Measurements from ENCODE around the gene SMLR1.

SMLR1 gene

GRCh38 chr6:130853555-130854183, 26.5 kb downstream of the SMLR1 start:
- no peak for DNase-seq

GRCh38 chr6:130858054-130858453, 30.8 kb downstream of the SMLR1 start:
- no peak for DNase-seq

DNA sequence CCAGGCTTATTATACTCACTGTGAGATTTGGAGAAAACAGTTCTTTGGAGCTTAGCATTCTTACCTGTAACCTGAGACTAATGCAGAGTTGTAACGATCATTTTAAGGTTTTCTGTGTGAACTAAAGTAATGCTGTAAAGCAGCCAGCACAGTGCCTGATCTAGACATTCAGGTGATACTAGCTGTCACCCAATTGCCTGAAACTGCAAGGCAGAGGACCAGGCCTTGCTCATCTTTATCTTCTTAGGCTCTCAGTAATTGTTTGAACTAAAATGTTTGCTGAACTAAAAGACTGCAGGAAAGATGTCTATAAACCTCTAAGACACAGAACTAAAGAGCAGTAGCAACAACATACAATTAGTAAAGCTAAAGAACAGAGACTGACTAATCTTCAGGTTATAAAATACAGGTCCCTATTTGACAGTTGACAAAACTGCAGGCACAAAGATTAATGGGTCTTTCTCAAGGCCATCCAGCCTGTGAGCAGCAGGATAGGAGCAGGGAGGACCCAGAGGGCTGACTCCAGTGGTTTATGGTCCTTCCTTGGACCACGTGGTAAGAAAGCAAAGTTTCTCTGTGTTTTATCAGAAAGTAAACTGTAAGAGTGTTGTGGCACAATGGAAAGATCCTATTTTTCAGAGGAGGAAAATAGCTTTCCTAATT, 31.4 kb downstream of the SMLR1 start:
- no peak for DNase-seq

GRCh38 chr6:130859161-130859867, 32.1 kb downstream of the SMLR1 start:
- DNase-seq = no peak

DNA sequence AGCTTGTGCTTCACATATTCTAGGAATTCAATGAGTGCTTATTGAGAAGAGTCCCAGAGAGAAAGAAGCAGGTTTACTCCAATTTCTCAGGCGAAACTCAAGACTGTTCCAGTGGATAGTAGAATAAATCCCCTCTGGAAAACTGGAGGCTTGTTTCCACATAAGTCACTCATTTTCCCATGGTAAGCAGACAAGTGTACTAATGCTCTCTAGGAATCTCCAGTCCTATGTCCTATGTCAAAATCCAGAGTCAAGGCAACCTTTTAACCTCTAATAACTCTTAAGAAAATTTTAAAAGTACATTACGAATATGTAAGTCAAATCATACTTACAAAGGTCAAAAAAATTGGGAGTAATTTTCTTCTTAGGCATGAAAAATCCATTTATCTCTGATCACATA, 35.2 kb downstream of the SMLR1 start:
- no peak for DNase-seq

DNA sequence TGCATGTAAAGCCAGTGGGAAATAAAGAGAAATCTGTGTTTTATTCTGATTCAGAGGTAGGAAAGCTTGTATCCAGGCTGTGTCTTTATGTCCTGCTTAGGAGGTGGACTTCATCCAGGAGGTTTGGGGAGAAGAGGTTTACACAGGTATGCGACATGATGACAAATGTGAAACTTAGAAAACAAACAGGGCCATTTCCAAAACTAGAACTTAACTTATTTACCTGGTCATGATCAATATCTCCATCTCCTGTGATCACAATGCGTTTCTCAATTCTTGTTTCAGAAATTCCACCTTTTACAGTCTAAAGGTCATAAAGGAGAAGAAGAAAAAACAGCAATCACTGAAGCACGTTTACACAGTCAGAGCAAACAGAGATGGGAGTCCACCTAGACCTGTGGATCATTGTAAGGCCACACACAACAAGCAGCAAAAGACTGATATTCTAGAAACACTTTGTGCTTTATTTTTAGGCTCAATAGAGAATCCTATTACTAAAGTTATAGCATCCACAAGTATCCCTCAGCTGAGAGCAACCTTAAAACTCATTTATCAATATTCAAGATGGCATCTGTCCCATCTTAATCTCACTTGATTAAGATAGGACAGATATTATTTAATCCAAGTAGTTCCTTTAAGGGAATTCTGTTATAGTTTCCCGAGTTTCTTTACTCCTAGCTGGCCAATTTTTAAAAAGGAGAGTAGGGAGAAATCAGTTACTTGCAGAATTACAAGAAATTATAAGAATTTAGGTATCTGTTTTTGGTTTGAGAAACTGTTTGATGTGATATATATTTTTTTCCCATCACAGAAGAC, 36.4 kb downstream of the SMLR1 start:
- no peak for DNase-seq

- no peak for DNase-seq
Measured at GRCh38 chr6:130864344-130864743, 37.1 kb downstream of the SMLR1 start.

DNA sequence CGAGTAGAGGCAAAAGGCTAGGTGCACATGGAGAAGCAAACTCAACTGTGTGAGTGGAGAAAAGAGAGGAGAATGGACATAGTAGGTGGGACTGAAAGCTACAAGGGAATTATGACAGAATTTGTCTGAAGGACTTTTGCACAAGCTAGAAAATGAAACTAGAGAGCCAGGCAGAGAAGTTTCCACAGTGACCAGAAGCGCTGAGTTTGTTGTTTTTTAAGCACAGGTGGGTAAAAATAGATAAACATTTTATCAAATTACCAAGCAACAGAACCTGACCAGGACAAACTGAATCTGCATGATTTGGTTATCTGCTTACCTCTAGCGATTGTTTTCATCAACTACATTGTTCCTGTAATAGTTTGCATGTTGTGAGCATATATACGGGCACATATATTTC, 38.6 kb downstream of the SMLR1 start:
- no peak for DNase-seq

- no peak for DNase-seq
Measured at GRCh38 chr6:130869681-130870080, 42.5 kb downstream of the SMLR1 start.

DNA sequence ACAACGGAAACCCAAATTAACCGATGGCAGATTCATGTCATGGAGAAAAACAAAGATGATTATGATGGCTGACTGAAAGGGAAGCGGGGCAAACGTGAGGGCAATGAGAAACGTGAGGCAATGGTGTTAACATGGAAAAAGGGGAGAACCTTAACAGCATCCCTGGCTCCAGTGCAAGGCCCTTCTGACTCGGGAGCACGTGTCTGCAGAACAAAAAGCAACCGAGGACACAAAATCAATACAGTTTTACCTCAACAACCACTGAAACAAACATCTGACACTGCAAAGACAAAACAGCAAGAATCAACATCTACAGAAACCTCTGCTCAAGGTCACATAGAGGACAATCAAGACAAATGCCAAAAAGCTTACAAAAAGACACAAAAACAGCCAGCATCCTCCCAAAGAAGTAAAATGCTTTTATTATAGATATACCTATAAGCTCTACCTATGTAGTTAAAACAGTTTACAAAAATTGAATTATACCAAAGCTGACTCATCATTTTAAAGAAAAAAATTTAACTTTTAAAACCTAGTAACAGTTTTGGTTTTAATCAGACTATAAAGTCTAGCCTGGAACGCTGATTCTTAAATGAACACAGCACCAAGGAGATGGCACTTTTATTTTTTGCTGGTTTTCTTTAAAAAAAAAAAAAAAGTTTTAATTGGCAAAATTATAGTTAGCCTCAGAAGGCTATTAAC, 43.1 kb downstream of the SMLR1 start:
- no peak for DNase-seq

GRCh38 chr6:130872250-130873095, 45.3 kb downstream of the SMLR1 start:
- peak; percentile 2 to 26 for DNase-seq

DNA sequence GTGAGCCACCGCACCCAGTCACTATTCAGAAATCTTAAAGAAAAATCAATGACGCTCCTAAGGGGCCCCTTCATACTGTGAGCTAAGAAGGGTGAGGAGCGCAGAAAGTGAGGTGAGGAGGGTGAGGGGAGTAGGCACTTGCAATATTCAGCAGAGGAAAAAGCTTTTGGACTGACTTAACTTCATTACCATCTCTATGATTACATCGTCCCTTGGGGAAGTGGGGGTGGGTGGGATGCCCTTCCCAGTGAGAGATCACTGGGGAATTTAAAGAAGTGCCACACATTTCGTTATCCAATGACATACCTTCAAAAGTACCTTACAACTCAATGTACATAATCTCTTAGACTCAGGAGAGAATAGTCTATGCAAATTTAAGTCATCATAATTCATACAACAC, 46.5 kb downstream of the SMLR1 start:
- DNase-seq = no peak

- no peak for DNase-seq
Measured at GRCh38 chr6:130879826-130880225, 52.6 kb downstream of the SMLR1 start.

GRCh38 chr6:130882370-130882769, 55.2 kb downstream of the SMLR1 start:
- DNase-seq = no peak

DNA sequence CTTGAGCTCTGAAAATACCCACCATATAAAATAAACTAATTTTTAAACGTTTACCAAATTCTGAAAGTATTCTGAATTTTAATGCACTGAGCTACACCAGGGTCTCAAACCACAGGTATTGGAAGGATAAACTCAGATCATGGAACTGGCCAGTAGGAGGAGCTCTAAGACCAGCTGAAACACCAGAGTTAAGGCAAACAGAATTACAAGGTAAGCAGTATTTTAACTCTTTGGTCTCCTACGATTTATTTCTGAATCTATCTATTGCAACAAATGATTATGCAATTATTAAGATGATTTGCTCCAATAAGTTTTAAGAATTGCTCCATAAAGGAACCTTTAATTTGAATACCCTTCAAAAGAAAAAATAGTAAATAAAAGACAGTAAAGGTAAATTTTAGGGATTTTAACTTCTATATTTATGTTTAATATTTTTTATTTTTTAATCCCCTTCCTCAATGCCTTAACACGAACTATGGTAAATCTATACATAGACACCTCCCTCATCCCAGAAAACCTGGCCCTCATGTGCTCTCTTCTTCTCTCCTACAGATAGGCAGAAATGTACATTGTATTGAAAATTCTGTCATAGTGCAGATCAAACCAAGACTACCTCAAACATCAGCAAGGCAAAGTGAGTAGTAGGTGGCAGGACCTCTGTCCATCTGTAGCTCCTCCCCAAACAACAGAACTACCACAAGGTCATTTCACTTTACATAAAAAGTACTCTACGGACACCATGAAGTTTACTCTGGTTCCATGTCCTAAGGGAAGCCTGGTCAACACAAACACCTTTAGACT, 58.4 kb downstream of the SMLR1 start:
- peak; percentile 49 to 53 for DNase-seq

All from SHP77 (cell line).